Neuronal stem cell (in vitro differentiated cells): Measurements from ENCODE around the gene KIF2A.

Experiments used
- DNase-seq: peaks from one replicate; pipeline ENCODE4 v3.0.0-alpha.2; 2013; ENCODE audit warnings: low spot score
- H2AFZ ChIP-seq: one replicate; pipeline ENCODE4 v1.6.1; 2013; ENCODE audit warnings: mild to moderate bottlenecking, low read length, inconsistent platforms
- H2AK5ac ChIP-seq: 2 replicates; pipeline ENCODE4 v1.6.1; 2013; ENCODE audit warnings: low read depth, mild to moderate bottlenecking, inconsistent platforms, low read length, moderate library complexity, mixed read lengths
- H2BK120ac ChIP-seq: 2 replicates; pipeline ENCODE4 v1.6.1; 2013; ENCODE audit warnings: low read depth, mild to moderate bottlenecking, inconsistent platforms, low read length, moderate library complexity, mixed read lengths
- H2BK12ac ChIP-seq: one replicate; pipeline ENCODE4 v1.6.1; 2013; ENCODE audit warnings: low read length, inconsistent platforms
- H2BK15ac ChIP-seq: 2 replicates; pipeline ENCODE4 v1.6.1; 2013; ENCODE audit warnings: mild to moderate bottlenecking, low read length, inconsistent platforms, mixed read lengths
- H2BK5ac ChIP-seq: one replicate; pipeline ENCODE4 v1.6.1; 2013; ENCODE audit warnings: inconsistent platforms, mild to moderate bottlenecking, low read length, moderate library complexity
- H3K14ac ChIP-seq: one replicate; pipeline ENCODE4 v1.6.1; 2013; ENCODE audit warnings: low read length, inconsistent platforms
- H3K18ac ChIP-seq: 2 replicates; pipeline ENCODE4 v1.6.1; 2013; ENCODE audit warnings: low read length, inconsistent platforms
- H3K23ac ChIP-seq: 2 replicates; pipeline ENCODE4 v1.6.1; 2013; ENCODE audit warnings: low read depth, mild to moderate bottlenecking, mixed read lengths, low read length, inconsistent platforms; ENCODE audit not compliant: poor library complexity
- H3K27ac ChIP-seq: replicated peaks from 3 replicates; pipeline ENCODE4 v1.5.1; 2013; ENCODE audit warnings: low read length, inconsistent platforms
- H3K27me3 ChIP-seq, 3 experiments: 2 replicates each; pipeline ENCODE4 v1.6.1; 2013; ENCODE audit warnings: low read length in 3 of 3, mild to moderate bottlenecking in 2 of 3, inconsistent platforms in 1 of 3, low read depth in 1 of 3, mixed read lengths in 1 of 3, moderate library complexity in 1 of 3; ENCODE audit not compliant: control insufficient read depth in 3 of 3, insufficient read depth in 3 of 3
- H3K36me3 ChIP-seq, 2 donors: replicated peaks in 1 of 2; 2 replicates each; pipeline ENCODE4 v1.6.1; 2013; ENCODE audit warnings: low read length in 2 of 2; ENCODE audit not compliant: control insufficient read depth in 2 of 2, insufficient read depth in 2 of 2
- H3K4ac ChIP-seq: 2 replicates; pipeline ENCODE4 v1.6.1; 2013; ENCODE audit warnings: inconsistent platforms, mild to moderate bottlenecking, low read length, moderate library complexity
- H3K4me1 ChIP-seq, 2 donors: 1 replicate in 1 of 2; 2 replicates in 1 of 2; pipeline ENCODE4 v1.6.1; 2013; ENCODE audit warnings: low read length in 2 of 2, low read depth in 1 of 2; ENCODE audit not compliant: control insufficient read depth in 2 of 2, insufficient read depth in 1 of 2
- H3K4me2 ChIP-seq: one replicate; pipeline ENCODE4 v1.6.1; 2013; ENCODE audit warnings: mild to moderate bottlenecking, low read length, inconsistent platforms; ENCODE audit not compliant: insufficient read depth, poor library complexity, severe bottlenecking
- H3K4me3 ChIP-seq, 2 donors: 2 replicates each; pipeline ENCODE4 v1.5.1; 2013; ENCODE audit warnings: low read length in 2 of 2, mild to moderate bottlenecking in 2 of 2, inconsistent platforms in 1 of 2, moderate library complexity in 1 of 2
- H3K79me1 ChIP-seq: one replicate; pipeline ENCODE4 v1.6.1; 2013; ENCODE audit warnings: low read depth, mild to moderate bottlenecking, inconsistent platforms, low read length, moderate library complexity
- H3K9ac ChIP-seq: one replicate; pipeline ENCODE4 v1.6.1; 2013; ENCODE audit warnings: mild to moderate bottlenecking, low read depth, low read length, inconsistent platforms; ENCODE audit not compliant: poor library complexity
- H3K9me3 ChIP-seq, 2 donors: replicated peaks in 1 of 2; 2 replicates each; pipeline versions ENCODE3 to v1.6.1; 2013; ENCODE audit warnings: low read length in 2 of 2, mild to moderate bottlenecking in 2 of 2, inconsistent platforms in 1 of 2, low read depth in 1 of 2, mixed read lengths in 1 of 2, moderate library complexity in 1 of 2; ENCODE audit not compliant: control insufficient read depth in 2 of 2, insufficient read depth in 1 of 2
- H4K8ac ChIP-seq: one replicate; pipeline ENCODE4 v1.6.1; 2013; ENCODE audit warnings: low read depth, mild to moderate bottlenecking, inconsistent platforms, low read length, moderate library complexity
- H4K91ac ChIP-seq: one replicate; pipeline ENCODE4 v1.6.1; 2013; ENCODE audit warnings: low read length, low read depth, mild to moderate bottlenecking, inconsistent platforms; ENCODE audit not compliant: poor library complexity
- WGBS, 2 donors: extraction: QIAGEN DNeasy Blood & Tissue Kit; methylation state at CpG; one replicate each; pipeline ENCODE4 v1.1.7; 2013; ENCODE audit warnings: missing lambda C conversion rate in 2 of 2, mixed read lengths in 1 of 2; ENCODE audit not compliant: insufficient read length in 2 of 2, insufficient replicate concordance in 1 of 2; ENCODE audit errors: extremely low coverage in 2 of 2; 5-methylcytosine and 5-hydroxymethylcytosine counted together

KIF2A gene

DNA sequence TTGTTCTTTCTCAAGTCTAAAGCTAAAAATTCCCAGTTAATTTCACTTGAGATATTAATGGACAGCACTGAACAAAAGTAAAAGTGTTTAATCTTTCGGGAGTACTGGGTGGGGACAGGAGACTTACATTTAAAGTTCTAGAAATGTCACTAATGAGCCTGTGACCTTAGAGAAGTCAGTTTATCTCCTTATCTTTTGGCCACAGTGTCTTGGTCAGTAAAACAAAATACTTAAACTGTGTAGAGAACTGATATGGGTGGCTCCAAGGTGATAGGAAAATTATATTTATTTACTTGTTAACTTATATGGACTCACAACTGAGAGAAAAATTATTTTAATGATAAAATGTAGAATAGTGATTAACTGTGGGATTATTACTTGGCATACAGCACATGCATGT, 115.4 kb downstream of the KIF2A start:
- H3K4me2 ChIP-seq: no peak overlapping the region
- H2AK5ac ChIP-seq: no peak overlapping the region
- H3K4me1 ChIP-seq: no peaks in the 10 kb centered on the region
- H2BK5ac ChIP-seq: no peak overlapping the region
- WGBS, 2 donors: no CpG with 5 or more reads among the region's 1 CpG
- peaks cover 0 to 17% of the 10 kb centered on the region in 2 donors for H3K36me3 ChIP-seq
- no peak overlapping the region for H4K8ac ChIP-seq
- no peak overlapping the region for H4K91ac ChIP-seq
- no peak overlapping the region for H3K4ac ChIP-seq
- H3K18ac ChIP-seq: no peak overlapping the region
- no peaks in the 10 kb centered on the region for H3K9me3 ChIP-seq
- no peak overlapping the region for H2AFZ ChIP-seq
- DNase-seq: no peak
- no peak overlapping the region for H3K27ac ChIP-seq
- H2BK120ac ChIP-seq: no peak overlapping the region
- no peak overlapping the region for H3K23ac ChIP-seq
- no peak overlapping the region for H3K4me3 ChIP-seq
- H3K79me1 ChIP-seq: peaks cover 2% of the 10 kb centered on the region
- H3K9ac ChIP-seq: no peak overlapping the region
- no peaks in the 10 kb centered on the region for H3K27me3 ChIP-seq
- H2BK15ac ChIP-seq: no peak overlapping the region
- no peak overlapping the region for H2BK12ac ChIP-seq
- no peak overlapping the region for H3K14ac ChIP-seq

DNA sequence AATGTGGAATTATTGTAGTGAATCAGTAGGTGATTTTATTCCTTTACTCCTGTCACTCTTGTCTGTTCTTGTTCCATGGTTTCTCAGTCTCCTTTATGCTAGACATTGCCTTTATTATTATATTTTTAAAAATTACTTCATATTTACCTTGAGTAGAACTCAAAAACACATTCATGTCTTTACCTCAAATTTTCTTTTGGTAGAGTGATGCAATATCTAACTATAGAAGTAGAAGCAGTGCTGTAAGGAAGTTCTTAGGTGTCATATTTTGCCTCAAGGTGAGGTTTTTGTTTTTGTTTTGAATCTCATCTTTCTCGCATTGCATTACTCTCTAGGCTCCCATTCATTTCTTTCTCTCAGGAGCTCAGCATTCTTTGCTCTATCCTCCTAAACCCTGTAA, 118.8 kb downstream of the KIF2A start:
- Histone ChIP-seq H3K4ac (no peak overlapping the region), H2BK120ac (no peak overlapping the region), H3K9ac (no peak overlapping the region), H3K14ac (no peak overlapping the region), H3K23ac (no peak overlapping the region), H3K36me3 (peaks cover 0 to 5% of the 10 kb centered on the region in 2 donors), H2BK12ac (no peak overlapping the region), H3K79me1 (peaks cover 3% of the 10 kb centered on the region), H3K4me1 (no peaks in the 10 kb centered on the region), H4K91ac (no peak overlapping the region), H3K4me2 (no peak overlapping the region), H3K18ac (no peak overlapping the region), H2AFZ (no peak overlapping the region), H4K8ac (no peak overlapping the region), H3K27me3 (no peaks in the 10 kb centered on the region), H3K27ac (no peak overlapping the region), H2BK5ac (no peak overlapping the region), H2AK5ac (no peak overlapping the region), H3K9me3 (no peaks in the 10 kb centered on the region), H2BK15ac (no peak overlapping the region), H3K4me3 (no peak overlapping the region)
- whole genome bisulfite sequencing, 2 donors: no CpG with 5 or more reads among the region's 1 CpG
- DNase-seq: no peak

- Histone ChIP-seq H2BK120ac (no peak overlapping the region), H3K18ac (no peak overlapping the region), H3K27me3 (no peaks in the 10 kb centered on the region), H2AK5ac (no peak overlapping the region), H3K4me2 (no peak overlapping the region), H4K8ac (no peak overlapping the region), H3K9me3 (no peaks in the 10 kb centered on the region), H2BK12ac (no peak overlapping the region), H3K23ac (no peak overlapping the region), H3K27ac (no peak overlapping the region), H2BK15ac (no peak overlapping the region), H3K4me3 (no peak overlapping the region), H3K36me3 (peaks cover 0 to 2% of the 10 kb centered on the region in 2 donors), H3K9ac (no peak overlapping the region), H2BK5ac (no peak overlapping the region), H3K4ac (no peak overlapping the region), H4K91ac (no peak overlapping the region), H2AFZ (no peak overlapping the region), H3K4me1 (no peaks in the 10 kb centered on the region), H3K79me1 (peaks cover 12% of the 10 kb centered on the region), H3K14ac (no peak overlapping the region)
- no CpG with 5 or more reads among the region's 11 CpGs for WGBS, 2 donors
- no peak for DNase-seq
These were observed 126.0 kb downstream of the KIF2A start for GRCh38 chr5:62431735-62432620.

DNA sequence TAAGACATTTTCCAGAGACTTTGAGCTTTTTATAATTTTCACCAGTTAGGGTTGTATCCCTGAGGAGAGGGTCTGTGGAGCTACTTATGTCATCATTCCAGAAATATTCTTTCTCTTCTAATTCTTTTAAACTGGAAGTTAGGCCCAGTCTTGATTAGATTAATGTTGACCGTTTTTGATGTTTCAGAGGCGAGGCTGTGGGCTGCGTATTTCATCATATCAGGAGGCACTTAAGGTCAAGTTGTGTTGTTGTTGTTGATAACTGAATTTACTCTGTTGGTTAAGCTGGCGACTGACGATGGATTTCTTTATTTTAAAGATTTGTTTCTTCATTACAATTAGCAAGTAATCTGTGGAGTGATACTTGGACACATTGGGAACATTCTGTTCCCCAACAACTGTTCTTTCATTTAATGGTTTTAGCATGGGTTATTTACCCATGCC, 126.6 kb downstream of the KIF2A start:
- Histone ChIP-seq H3K4me3 (no peak overlapping the region), H3K27me3 (no peaks in the 10 kb centered on the region), H3K18ac (no peak overlapping the region), H3K9ac (no peak overlapping the region), H3K79me1 (peaks cover 9% of the 10 kb centered on the region), H2BK120ac (no peak overlapping the region), H2BK5ac (no peak overlapping the region), H2AK5ac (no peak overlapping the region), H3K9me3 (no peaks in the 10 kb centered on the region), H3K4me2 (no peak overlapping the region), H2AFZ (no peak overlapping the region), H3K36me3 (peaks cover 0 to 9% of the 10 kb centered on the region in 2 donors), H2BK12ac (no peak overlapping the region), H3K23ac (no peak overlapping the region), H2BK15ac (no peak overlapping the region), H4K8ac (no peak overlapping the region), H4K91ac (no peak overlapping the region), H3K4ac (no peak overlapping the region), H3K4me1 (no peaks in the 10 kb centered on the region), H3K27ac (no peak overlapping the region), H3K14ac (no peak overlapping the region)
- no CpG with 5 or more reads among the region's 5 CpGs for WGBS, 2 donors
- DNase-seq: no peak
